ENCODE data around the gene STX1B.

- TF ChIP-seq CTCF (IDR thresholded peaks at IDR 0.05) (peak in 1 of 6 experiments; percentile 21), POLR2A (IDR thresholded peaks at IDR 0.05) (no peak)
Measured at GRCh38 chr16:30956601-30957455, 53.6 kb downstream of the STX1B start.
